ENCODE measurements around the gene LENG1. TPM values are rescaled to one million over a fixed set of nuclear protein-coding genes. Genes with fewer than 3 reads are reported as not detected.

Gene LENG1
- total RNA-seq, 1 experiment from 2014 or later = 8.2 TPM

DNA sequence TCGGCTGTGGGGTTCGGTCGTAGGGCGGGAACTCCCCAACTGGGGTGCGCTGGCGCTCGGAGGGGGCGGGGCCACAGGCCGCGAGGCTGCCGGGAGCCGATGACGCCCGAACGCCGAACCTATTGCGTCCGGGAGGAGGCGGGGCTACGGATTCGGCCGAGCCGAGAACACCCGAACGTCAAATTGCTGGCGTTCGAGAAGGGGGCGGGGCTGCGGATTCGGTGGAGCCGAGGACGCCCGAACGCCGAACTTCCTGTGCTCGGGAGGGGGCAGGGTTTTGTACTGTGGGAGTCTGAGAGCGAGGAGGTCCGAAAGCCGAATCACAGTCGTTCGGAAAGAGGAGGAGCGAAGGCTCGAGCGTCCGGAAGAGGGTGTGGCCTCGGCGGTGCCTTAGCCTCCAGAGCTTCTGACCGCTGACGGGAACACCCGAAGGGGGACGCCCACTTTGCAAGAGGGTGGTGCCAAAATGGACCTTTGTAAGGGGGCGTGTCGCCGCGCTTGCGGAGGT lies 31.0 kb upstream of the LENG1 start:
- peak; percentile 100 for DNase-seq (ENCODE audit: unreplicated experiment)
- intact Hi-C loops (cut with micrococcal nuclease) = loop anchor here (5.0 kb wide), 1 partner anchor 1417 kb away; the partner anchor contains the start of gene ZNF865
- ChIA-PET CTCF (interaction anchor here (0.6 to 1.0 kb wide), 2 partner anchors 9 to 25 kb away, joined by 3 to 6 read pairs; no protein-coding TSS in a partner anchor), POLR2A (interaction anchor here (0.6 to 9.1 kb wide), 12 partner anchors 14 to 1512 kb away, joined by 3 to 324 read pairs (median 6); partner anchors contain the start of genes CNOT3, LENG1, LENG8 and LENG9)
- peak overlapping the region; percentile 100 for H3K27ac Mint-ChIP-seq (ENCODE audit: low read depth, unreplicated experiment)
- no peaks in the 10 kb centered on the region for H3K9me3 Mint-ChIP-seq (ENCODE audit: unreplicated experiment)
- BruUV-seq (replicated peaks) = no TSS peak
- peaks cover 20% of the 10 kb centered on the region for H3K4me1 Mint-ChIP-seq (ENCODE audit: insufficient read depth, unreplicated experiment)
- peaks cover 57% of the 10 kb centered on the region for H3K36me3 Mint-ChIP-seq (ENCODE audit: insufficient read depth, unreplicated experiment)
- TF ChIP-seq, protein P1, sequence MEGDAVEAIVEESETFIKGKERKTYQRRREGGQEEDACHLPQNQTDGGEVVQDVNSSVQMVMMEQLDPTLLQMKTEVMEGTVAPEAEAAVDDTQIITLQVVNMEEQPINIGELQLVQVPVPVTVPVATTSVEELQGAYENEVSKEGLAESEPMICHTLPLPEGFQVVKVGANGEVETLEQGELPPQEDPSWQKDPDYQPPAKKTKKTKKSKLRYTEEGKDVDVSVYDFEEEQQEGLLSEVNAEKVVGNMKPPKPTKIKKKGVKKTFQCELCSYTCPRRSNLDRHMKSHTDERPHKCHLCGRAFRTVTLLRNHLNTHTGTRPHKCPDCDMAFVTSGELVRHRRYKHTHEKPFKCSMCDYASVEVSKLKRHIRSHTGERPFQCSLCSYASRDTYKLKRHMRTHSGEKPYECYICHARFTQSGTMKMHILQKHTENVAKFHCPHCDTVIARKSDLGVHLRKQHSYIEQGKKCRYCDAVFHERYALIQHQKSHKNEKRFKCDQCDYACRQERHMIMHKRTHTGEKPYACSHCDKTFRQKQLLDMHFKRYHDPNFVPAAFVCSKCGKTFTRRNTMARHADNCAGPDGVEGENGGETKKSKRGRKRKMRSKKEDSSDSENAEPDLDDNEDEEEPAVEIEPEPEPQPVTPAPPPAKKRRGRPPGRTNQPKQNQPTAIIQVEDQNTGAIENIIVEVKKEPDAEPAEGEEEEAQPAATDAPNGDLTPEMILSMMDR (IDR thresholded peaks at IDR 0.05; ENCODE audit: unreplicated experiment) = no peak
- peak overlapping the region; percentile 85 for H3K4me3 Mint-ChIP-seq (ENCODE audit: unreplicated experiment)
- no peaks in the 10 kb centered on the region for H3K27me3 Mint-ChIP-seq (ENCODE audit: insufficient read depth, unreplicated experiment)

DNA sequence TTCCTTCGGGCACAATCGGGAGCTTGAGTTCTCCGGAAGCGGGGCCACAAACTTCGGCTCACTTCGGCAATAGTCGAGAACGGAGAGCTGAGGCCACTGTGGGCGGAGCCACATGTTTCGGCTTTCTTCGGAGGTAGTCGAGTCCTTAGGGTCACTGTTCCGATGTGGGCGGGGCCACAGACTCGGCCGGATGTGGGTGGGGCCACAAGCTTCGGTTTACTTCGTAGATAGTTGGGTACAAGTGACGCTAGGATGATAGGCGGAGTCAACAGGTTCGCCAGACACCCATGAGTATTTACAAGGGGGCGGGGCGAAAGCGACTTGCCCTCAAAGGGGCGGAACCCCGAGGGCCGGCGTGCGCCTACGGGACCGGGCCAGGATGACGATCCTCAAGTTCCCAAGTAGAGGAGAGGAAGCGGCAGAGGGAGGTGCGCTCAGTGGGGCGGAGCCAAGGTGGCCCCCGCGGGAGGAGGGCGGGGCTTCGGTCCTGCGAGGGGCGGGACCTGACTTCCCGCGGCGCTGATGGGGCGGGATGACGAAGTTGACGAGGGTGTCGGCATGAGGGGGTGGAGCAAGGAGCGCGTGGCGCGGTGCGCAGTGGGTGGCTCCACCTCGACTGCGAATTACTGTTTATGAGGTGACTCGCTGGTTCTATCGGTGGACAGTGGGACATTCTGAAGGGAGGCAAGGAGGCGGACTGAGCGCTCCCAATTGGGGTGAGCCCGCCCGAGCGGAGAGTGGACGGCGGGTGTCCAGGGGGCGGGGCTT lies 30.4 kb upstream of the LENG1 start:
- CTCF ChIA-PET = interaction anchor here (0.6 to 2.4 kb wide), 11 partner anchors 9 to 1314 kb away, joined by 3 to 14 read pairs (median 3); partner anchors contain the start of genes RPS9 and TMC4
- intact Hi-C loops (cut with micrococcal nuclease) = loop anchor here (1.0 to 5.0 kb wide), 3 partner anchors 41 to 1417 kb away; partner anchors contain the start of genes CNOT3 and ZNF865

DNA sequence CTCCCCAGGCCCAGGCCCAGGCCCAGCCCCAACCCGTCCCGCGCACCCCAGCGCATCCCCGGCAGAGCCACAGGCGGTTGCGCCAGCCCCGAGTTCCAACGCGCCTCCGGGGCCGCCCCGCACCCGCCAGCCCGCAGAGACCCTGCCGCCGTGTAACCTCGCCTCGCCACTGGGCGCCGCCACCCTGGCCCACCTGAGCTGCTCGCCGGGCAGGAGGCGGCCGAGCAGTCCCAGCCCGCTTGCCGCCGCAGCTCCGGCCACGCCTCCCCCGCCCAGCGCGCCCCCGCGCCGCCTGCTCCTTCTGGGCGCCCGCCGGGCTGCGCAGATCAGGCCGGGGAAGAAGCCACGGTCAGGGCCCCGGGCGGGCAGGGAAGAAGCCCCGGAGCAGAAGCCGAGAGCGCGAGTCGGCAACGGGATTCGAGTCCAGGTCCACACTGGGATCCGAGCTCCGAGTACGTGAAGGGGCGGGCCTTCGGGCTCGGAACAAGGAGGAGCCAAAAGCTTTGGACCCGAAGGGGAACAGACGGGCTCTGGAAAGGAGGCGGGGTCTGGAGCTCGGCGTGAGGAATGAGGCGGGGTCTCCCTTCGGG lies 29.7 kb upstream of the LENG1 start, which contains the start of gene MBOAT7:
MBOAT7 (minus strand) TSS at position 436 of the 590 bp plus-strand sequence. CDS start 1,072 bp downstream, outside the sequence.
- Mint-ChIP-seq H3K4me3 (ENCODE audit: unreplicated experiment) (peak within 1 kb of the TSS; percentile 85), H3K36me3 (ENCODE audit: insufficient read depth, unreplicated experiment) (peaks cover 54% of the 10 kb centered on the region), H3K27me3 (ENCODE audit: insufficient read depth, unreplicated experiment) (no peaks in the 10 kb centered on the region), H3K4me1 (ENCODE audit: insufficient read depth, unreplicated experiment) (peaks cover 20% of the 10 kb centered on the region), H3K9me3 (ENCODE audit: unreplicated experiment) (no peaks in the 10 kb centered on the region), H3K27ac (ENCODE audit: low read depth, unreplicated experiment) (peak within 1 kb of the TSS; percentile 100)
- ChIA-PET POLR2A (interaction anchor here (0.6 to 9.1 kb wide), 15 partner anchors 13 to 1465 kb away, joined by 3 to 324 read pairs (median 7); partner anchors contain the start of genes CNOT3, LENG1, LENG8 and LENG9), CTCF (interaction anchor here (0.6 to 2.4 kb wide), 13 partner anchors 9 to 1315 kb away, joined by 3 to 14 read pairs (median 3); partner anchors contain the start of genes RPS9 and TMC4)
- no peak for DNase-seq (ENCODE audit: unreplicated experiment)
- TF ChIP-seq, protein P1 (IDR thresholded peaks at IDR 0.05; ENCODE audit: unreplicated experiment) = no peak
- intact Hi-C loops (cut with micrococcal nuclease) = loop anchor here (1.0 to 2.0 kb wide), 2 partner anchors 42 to 52 kb away; partner anchors contain the start of gene CNOT3
- no TSS peak for BruUV-seq (replicated peaks)

More for the DNA sequence above, 30.4 kb upstream of the LENG1 start:
- POLR2A ChIA-PET = interaction anchor here (0.6 to 9.1 kb wide), 20 partner anchors 13 to 1513 kb away, joined by 3 to 324 read pairs (median 6); partner anchors contain the start of genes CNOT3, LENG1, LENG8 and LENG9
- DNase-seq (ENCODE audit: unreplicated experiment) = peak; percentile 100
- H3K36me3 Mint-ChIP-seq (ENCODE audit: insufficient read depth, unreplicated experiment) = peaks cover 56% of the 10 kb centered on the region
- H3K4me3 Mint-ChIP-seq (ENCODE audit: unreplicated experiment) = peak overlapping the region; percentile 85
- no peaks in the 10 kb centered on the region for H3K9me3 Mint-ChIP-seq (ENCODE audit: unreplicated experiment)
- H3K4me1 Mint-ChIP-seq (ENCODE audit: insufficient read depth, unreplicated experiment) = peaks cover 20% of the 10 kb centered on the region
- H3K27ac Mint-ChIP-seq (ENCODE audit: low read depth, unreplicated experiment) = peak overlapping the region; percentile 100
- BruUV-seq (replicated peaks) = no TSS peak
- H3K27me3 Mint-ChIP-seq (ENCODE audit: insufficient read depth, unreplicated experiment) = no peaks in the 10 kb centered on the region
- TF ChIP-seq, protein P1 (IDR thresholded peaks at IDR 0.05; ENCODE audit: unreplicated experiment) = no peak
